ENCODE measurements around the gene ZMYND8. TPM values are rescaled to one million over a fixed set of nuclear protein-coding genes. Genes with fewer than 3 reads are reported as not detected.

Gene ZMYND8
- total and polyA plus RNA-seq, 2 of the 4 experiments (the other 2 are of a cell fraction): 24.0 to 28.2 TPM

- POLR2A ChIA-PET (ENCODE audit: unreplicated experiment): no interaction called here
- Histone ChIP-seq H3K14ac (replicated peaks; ENCODE audit: low read depth, low read length) (no peak overlapping the region), H3K4me1 (ENCODE audit: control insufficient read depth, insufficient read depth, low read length) (peaks cover 14% of the 10 kb centered on the region), H4K20me1 (ENCODE audit: insufficient read depth, low read length) (no peaks in the 10 kb centered on the region), H3K9me1 (ENCODE audit: insufficient read depth, low read length) (peaks cover 9% of the 10 kb centered on the region), H2BK120ac (ENCODE audit: low read depth, low read length) (no peak overlapping the region), H3K23ac (ENCODE audit: low read depth, low read length) (no peak overlapping the region), H4K5ac (ENCODE audit: low read depth, low read length) (no peak overlapping the region), H3K4ac (ENCODE audit: low read depth, low read length) (no peak overlapping the region), H3K18ac (ENCODE audit: low read depth, low read length) (no peak overlapping the region), H3K79me1 (ENCODE audit: low read depth in 1 of 2, low read length in 2 of 2) (peaks cover 49 to 65% of the 10 kb centered on the region in 2 experiments), H2BK20ac (ENCODE audit: low read depth, low read length) (no peak overlapping the region), H3K36me3 (ENCODE audit: control insufficient read depth, insufficient read depth, low read length) (peaks cover 28% of the 10 kb centered on the region), H2AK5ac (ENCODE audit: low read depth, low read length) (no peak overlapping the region), H3K56ac (ENCODE audit: extremely low read depth, insufficient read depth, low read length) (no peak overlapping the region), H4K91ac (ENCODE audit: insufficient read depth, low read depth, low read length) (0 out of 2 replicates have a peak overlapping the region, but pooled peaks have one; percentile 16), H2AFZ (replicated peaks; ENCODE audit: low read length, poor library complexity) (no peak overlapping the region), H3K9me3 (ENCODE audit: control insufficient read depth, insufficient read depth, low read length) (no peaks in the 10 kb centered on the region), H2BK15ac (ENCODE audit: low read depth, low read length) (no peak overlapping the region), H2AK9ac (replicated peaks; ENCODE audit: low read depth, low read length, poor library complexity) (no peak overlapping the region), H4K8ac (ENCODE audit: low read depth in 2 of 2, low read length in 2 of 2) (no peak overlapping the region), H2BK5ac (ENCODE audit: low read depth, low read length, poor library complexity, severe bottlenecking) (no peak overlapping the region), H3K27ac (ENCODE audit: insufficient read depth, low read length) (no peak overlapping the region), H3K4me2 (ENCODE audit: low read depth, low read length) (no peak overlapping the region), H3K4me3 (ENCODE audit: insufficient read depth, low read depth, low read length) (no peak overlapping the region), H3K27me3 (ENCODE audit: control insufficient read depth, insufficient read depth, low read length) (no peaks in the 10 kb centered on the region), H3K9ac (ENCODE audit: low read depth, low read length) (no peak overlapping the region)
- CTCF ChIA-PET: no interaction called here
- ATAC-seq (ENCODE audit: low read depth): no peak
- dilution Hi-C loops (cut with HindIII; ENCODE audit: low sequenced_read_pairs, unreplicated experiment): loop anchor here (25.0 kb wide), 1 partner anchor 137 kb away; no protein-coding TSS in a partner anchor
- no peak for DNase-seq
- BruUV-seq (replicated peaks): no TSS peak
- in situ Hi-C loops (cut with MboI; ENCODE audit: low sequenced_read_pairs): no loop called here
- intact Hi-C loops (cut with micrococcal nuclease): no loop called here
- WGBS, 2 experiments (ENCODE audit: extremely low coverage in 2 of 2, insufficient read length in 1 of 2): no CpG with 5 or more reads among the region's 4 CpGs
- TF ChIP-seq FOS (IDR thresholded peaks at IDR 0.05; ENCODE audit: low read depth, low read length) (no peak), RCOR1 (IDR thresholded peaks at IDR 0.05; ENCODE audit: insufficient replicate concordance, low read length) (no peak), RAD21 (IDR thresholded peaks at IDR 0.05; ENCODE audit: low read length) (no peak), MAFK (IDR thresholded peaks at IDR 0.05; ENCODE audit: low read depth, low read length) (no peak), CHD1 (IDR thresholded peaks at IDR 0.05; ENCODE audit: low read depth, low read length) (no peak), SMC3 (IDR thresholded peaks at IDR 0.05; ENCODE audit: low read depth, low read length) (no peak), CTCF (conservative IDR thresholded peaks at IDR 0.05; ENCODE audit: low read depth, low read length) (no peak), BHLHE40 (IDR thresholded peaks at IDR 0.05; ENCODE audit: low read depth, low read length) (no peak), NFE2L2 (IDR thresholded peaks at IDR 0.05; ENCODE audit: low read depth, low read length) (no peak), POLR2A (IDR thresholded peaks at IDR 0.05; ENCODE audit: low read depth, low read length) (no peak), MXI1 (IDR thresholded peaks at IDR 0.05; ENCODE audit: borderline replicate concordance, low read depth, low read length) (no peak), RFX5 (IDR thresholded peaks at IDR 0.05; ENCODE audit: low read depth, low read length) (no peak), CEBPB (IDR thresholded peaks at IDR 0.05; ENCODE audit: low read depth, low read length) (no peak), MAZ (IDR thresholded peaks at IDR 0.05; ENCODE audit: borderline replicate concordance, low read depth, low read length) (no peak), ELK1 (IDR thresholded peaks at IDR 0.05; ENCODE audit: borderline replicate concordance, low read depth, low read length) (no peak), USF2 (IDR thresholded peaks at IDR 0.05; ENCODE audit: low read depth, low read length) (no peak)
Observed at GRCh38 chr20:47249913-47250312, 106.6 kb downstream of the ZMYND8 start.

Data from IMR-90 (cell line).